Activated CD8-positive, alpha-beta memory T cell treated with anti-CD3 and anti-CD28 coated beads for 24 hours (primary cell): Measurements from ENCODE around the gene CANT1.

Experiments
- DNase-seq: peaks from one replicate; pipeline ENCODE4 v3.0.0-alpha.2; 2020

CANT1 gene

GRCh38 chr17:79007504-79008381 lies 1.8 kb downstream of the CANT1 start:
- no peak for DNase-seq

GRCh38 chr17:79006794-79007503 lies 2.6 kb downstream of the CANT1 start:
- DNase-seq = no peak

DNA sequence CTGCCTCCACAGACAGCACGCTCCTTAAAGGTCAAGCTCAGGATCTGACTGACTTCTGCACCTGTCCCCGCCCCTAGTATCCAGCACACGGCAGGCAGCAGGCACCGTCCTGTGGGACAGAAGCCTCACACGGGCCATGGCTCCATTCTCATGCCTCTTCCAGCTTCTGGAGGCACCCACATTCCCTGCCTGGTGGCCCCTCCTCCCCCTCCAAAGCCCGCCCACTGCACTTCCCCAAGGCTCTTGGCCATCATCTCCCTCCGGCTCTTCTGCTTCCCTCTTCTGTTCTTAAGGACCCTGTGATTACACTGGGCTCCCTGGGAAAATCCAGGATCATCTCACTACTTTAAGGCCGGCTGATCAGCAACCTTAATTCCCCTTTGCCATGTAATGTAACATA lies 3.5 kb downstream of the CANT1 start:
- no peak for DNase-seq

- DNase-seq = no peak
Measured at GRCh38 chr17:79005063-79005861, 4.3 kb downstream of the CANT1 start.

- DNase-seq = no peak
Measured at GRCh38 chr17:79003661-79004411, 5.7 kb downstream of the CANT1 start.

- no peak for DNase-seq
Measured at GRCh38 chr17:79002796-79003593, 6.6 kb downstream of the CANT1 start.

- DNase-seq = no peak
Measured at GRCh38 chr17:79002291-79002690, 7.3 kb downstream of the CANT1 start.

DNA sequence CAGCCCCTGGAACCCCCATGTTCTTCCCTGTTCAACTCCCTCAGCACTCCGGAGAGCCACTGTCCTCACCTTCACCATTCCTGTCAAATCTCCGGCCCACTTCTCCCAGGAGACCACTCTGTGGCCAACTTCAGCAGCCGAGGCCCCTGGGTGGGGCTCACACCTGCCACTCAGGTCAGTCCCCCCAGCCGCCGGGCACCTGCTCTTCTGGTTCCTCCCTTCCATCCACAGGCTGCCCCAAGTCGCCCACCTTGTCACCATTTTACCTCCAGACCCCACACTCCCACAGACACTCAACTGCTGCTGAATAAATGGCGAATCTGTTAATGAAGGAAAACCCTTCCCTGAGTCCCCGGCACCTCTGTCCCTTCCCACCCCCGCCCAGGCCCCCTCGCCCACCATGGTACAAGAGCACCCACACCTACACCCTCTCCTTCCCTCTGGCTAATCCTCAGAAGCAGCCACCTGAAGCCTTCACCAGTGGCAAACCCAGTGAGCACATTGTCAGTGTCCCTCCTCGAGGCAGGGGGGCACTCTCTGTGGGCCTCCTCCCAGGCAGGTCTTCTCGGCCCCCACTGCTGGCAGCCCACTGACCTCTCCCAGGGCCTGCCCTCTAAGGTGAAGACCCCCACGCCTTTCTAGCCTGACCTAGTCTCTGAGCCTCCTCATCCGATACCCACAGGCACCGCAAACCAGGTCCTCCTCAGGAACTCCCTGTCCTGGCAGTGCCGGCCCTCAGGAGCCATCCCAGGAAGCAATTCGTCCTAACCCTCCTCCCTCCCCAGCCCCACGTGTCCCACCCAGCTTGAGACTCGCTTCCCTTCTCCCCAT lies 8.2 kb downstream of the CANT1 start:
- no peak for DNase-seq

DNA sequence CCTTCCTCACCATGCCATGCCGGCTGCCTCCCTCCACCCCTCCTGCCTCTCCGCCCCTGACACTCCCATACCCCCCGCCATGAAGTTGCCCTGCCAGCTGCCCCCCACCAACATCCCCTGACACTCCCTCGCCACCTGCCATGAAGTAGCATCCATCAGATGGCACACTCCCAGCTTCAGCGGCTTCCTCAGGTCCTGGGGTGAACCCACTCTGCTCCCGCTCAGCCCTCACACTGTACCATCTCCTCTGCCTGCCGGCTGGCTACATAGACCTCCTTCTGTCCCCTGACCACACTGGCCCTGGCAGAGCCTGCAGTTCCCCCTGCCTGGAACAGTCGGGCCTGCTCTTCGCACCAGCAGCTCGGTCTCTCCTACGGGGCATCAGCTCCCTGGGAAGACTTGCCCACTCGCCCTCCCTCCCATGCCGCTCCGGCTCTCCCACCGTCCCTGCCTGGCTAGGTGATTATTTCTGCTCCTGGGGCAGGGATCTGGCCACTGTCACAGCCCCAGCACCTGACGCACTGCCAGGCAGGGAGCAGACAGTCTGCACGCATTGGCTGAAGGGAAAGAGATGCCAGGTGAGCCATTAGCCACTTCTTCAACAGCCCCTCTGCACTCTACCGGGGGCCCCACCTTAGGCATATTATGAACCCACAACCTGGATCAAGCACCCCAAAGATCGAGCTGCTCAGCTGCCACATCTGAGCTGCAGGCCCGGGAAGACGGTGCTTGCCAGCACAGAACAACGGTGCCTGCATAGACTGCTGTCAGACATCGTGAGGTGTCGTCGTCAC lies 9.0 kb downstream of the CANT1 start:
- no peak for DNase-seq

- DNase-seq = no peak
Measured at GRCh38 chr17:78999947-79000395, 9.6 kb downstream of the CANT1 start.

GRCh38 chr17:78999056-78999768 lies 10.4 kb downstream of the CANT1 start:
- DNase-seq = no peak

DNA sequence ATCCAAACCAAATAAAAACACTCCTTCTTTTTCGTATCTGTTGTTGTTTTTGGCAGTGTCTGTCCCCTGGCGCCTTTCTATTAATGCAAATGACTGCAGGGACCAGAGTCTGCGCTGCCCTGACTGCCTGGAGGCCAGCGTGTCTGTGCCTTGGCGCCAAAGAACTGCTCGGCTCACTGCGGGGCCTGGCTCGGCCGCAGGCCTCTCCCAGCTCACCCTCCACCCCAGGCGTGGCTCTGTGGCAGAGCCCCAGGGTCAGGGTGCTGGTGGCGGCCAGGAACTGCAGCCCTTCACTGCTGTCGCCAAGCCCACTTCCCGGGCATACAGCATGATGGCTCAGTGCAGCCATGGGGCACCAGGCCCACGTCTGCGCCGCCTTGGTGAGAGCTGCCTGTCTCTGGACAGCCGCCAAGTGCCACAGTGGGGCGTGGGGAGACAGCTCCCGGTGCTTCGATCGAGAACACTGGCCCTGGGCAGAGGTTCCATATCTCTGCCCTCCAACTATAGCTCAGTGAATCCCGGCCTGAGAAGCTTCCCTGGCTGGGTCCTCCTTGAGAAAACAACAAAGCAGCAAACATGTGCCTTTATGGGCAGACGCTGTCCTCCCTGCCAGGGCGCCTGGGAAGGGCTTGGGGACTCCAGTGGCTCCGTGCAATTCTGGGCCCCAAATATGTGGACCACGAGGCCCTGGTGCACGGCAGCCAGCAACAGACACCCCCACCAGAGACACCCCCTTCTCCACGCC lies 11.1 kb downstream of the CANT1 start:
- DNase-seq = no peak

DNA sequence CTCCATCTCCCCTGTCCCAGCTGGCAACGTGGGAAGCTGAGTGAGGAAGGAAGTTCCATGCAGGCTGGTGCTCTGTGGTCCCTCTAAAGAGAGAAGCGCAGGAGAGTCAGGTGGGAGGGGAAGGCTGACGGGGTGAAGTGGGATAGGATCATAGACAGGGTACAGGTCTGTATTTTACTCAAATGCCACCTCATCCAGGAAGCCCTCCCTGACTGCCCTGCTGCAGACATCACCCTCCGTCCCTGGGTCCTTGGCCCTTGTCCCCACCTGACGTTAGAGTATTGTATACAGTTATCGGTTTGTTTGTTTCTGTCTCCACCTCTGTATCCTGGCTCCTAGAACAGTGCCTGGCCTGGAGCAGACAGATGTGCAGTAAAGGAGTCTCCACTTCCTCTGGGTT lies 11.7 kb downstream of the CANT1 start:
- DNase-seq = no peak

GRCh38 chr17:78997231-78997741 lies 12.3 kb downstream of the CANT1 start:
- DNase-seq = no peak

- DNase-seq = no peak
Measured at GRCh38 chr17:78996781-78997201, 12.8 kb downstream of the CANT1 start.

- DNase-seq = no peak
Measured at GRCh38 chr17:78995761-78996451, 13.7 kb downstream of the CANT1 start.

GRCh38 chr17:78995022-78995760 lies 14.4 kb downstream of the CANT1 start:
- no peak for DNase-seq
